NCI-H82 treated with DMSO at 0.1 percent for 48 hours (cell line): ENCODE results near the gene MBD3L2B.

Source experiments
- DNase-seq: peaks from one replicate; lab custom pipeline; 2025; ENCODE audit not compliant: unreplicated experiment; lab: John Stamatoyannopoulos, UW

Gene MBD3L2B

DNA sequence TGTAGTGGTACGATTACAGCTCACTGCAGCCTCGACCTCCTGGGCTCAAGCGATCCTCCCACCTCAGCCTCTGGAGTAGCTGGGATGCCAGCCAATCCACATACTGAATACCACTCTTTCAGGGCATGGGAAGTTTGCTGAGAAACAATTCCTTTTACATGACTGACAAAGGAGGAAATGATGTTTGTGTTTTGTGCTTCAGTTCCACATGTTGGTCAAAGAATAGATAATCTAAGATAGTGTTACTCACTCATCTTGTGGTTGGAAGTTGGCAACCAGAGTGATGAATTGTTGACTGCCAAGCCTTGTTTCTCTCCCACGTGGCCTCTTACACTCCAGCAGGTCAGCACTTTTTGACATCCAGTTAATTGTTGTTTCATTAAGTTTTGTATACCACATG, 7.6 kb downstream of the MBD3L2B start:
- DNase-seq: no peak

DNA sequence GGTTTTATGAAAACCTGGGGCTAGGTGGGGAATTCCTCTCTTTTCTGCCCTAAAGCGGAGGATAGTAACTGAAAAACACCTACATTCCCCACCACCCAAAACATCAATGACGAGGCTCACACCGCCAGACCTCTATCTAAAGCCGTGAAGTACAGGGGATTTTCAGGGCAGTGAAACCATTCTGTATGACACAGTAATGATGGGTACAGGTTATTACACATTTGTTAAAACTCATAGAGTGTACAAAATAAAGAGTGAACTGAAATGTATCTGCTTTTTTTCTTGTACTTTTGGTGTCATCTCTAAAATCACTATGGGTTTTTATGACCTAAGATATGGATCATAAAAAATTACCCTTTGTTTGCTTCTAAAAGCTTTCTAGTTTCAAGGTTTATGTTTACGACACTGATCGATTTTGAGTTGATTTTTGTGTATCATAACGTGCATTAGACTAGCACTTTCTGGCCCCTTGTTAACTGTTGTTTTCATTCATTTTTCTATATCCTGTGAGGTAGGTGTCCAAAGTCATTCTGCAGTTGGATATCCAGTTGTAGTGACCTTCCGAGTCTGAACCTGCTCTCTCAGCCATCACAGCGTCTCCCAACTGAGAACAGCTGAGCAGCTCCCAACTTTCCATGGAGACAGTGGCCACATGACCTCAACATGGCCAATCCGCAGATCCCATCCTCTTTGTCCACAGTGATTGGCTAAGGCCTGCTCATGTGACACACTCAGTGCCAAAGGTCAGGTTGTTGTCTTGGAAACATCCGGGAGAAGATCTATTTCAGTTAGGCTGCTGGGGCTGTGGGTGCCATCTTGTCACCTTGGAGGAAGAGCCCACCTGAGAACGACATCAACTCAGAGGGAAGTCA, 10.3 kb downstream of the MBD3L2B start:
- no peak for DNase-seq

DNA sequence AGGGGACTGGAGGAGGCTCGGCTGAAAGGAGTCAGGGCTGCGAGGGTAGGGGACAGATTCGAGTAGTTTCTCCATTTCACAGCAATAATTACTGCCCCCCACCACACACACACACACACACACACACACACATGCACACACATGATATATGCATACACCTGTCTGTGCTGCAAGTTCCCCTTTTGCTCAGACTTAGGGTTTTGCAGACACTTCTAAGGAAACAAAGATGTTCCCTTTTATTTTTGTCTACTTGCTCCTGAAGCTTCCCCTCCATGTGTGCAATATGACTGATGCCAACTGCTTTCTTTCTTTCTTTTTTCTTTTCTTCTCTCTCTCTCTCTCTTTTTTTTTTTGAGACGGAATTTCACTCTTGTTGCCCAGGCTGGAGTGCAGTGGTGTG, 13.4 kb downstream of the MBD3L2B start:
- no peak for DNase-seq

DNA sequence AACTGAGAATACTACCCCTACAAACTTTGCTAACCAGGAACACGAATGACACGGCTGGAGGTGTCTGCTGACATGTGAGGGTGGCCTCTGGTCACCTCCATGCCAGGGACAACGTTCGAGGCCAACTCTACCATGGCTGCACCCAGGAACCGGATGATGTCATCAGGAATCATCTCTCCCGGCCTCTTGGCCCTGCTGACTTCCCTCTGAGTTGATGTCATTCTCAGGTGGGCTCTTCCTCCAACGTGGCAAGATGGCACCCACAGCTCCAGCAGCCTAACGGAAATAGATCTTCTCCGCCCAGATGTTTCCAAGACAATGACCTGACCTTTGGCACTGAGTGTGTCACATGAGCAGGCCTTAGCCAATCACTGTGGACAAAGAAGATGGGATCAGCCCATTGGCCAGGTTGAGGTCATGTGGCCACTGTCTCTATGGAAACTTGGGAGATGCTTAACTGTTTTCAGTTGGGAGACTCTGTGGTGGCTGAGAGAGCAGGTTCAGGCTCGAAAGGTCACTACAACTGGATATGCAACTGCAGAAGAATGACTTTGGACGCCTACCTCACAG, 15.0 kb downstream of the MBD3L2B start:
- DNase-seq: no peak

DNA sequence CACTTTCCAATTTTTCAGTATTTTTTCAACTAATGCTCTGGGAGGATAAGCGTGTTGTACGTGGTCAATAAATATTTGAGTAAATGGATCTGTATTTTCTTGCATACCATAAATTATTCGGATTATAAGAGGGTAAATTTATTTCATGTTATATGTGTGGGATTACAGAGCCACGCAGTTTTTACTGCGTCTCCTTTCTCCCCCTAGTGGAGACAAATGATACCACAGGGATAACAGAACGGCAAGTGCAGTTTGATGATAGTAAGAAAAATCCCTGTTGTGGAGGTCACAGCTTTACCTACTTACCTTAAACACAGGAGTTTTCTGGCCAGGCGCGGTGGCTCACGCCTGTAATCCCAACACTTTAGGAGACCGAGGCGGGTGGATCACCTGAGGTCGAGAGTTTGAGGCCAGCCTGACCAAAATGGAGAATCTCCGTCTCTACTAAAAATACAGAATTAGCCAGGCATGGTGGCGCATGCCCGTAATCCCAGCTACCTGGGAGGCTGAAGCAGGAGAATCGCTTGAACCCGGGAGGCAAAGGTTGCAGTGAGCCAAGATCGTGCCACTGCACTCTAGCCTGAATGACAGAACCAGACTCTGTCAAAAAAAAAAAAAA, 16.8 kb downstream of the MBD3L2B start:
- DNase-seq: no peak

DNA sequence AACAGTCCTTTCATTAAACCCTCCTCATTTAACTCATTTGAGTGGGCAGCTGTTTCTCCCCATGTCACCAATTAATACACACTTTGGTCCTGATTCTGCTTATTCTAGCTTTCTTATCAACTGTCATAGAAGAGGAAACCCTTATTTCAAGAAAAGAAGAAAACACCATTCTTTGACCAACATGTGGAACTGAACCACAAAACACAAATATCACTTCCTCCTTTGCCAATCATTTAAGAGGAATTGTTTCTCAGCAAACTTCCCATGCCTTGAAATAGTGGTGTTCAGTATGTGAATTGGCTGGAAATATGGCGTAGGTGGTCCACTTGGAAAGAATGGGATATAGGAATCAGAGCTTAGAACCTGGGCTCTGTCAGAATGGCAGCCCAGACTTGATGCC, 20.4 kb downstream of the MBD3L2B start:
- no peak for DNase-seq

DNA sequence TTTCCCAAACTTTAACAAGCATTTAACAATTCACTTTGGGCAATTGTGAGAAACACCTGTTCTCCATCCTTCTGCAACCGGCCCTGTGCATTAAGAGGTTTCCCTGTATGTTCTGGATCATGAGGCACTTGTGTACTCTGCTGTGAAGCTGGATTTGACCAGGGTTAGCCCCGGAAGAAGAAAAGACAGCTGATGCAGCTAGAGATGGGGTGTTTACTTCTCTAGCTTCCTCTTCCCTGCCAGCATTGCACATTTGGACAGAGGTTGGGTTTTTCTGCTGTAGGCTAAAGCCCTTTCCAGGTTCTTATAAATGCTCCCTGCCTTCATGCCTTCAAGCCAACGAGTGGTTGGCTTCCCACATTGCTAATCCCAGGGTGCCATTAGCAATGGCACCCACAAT, 20.9 kb downstream of the MBD3L2B start:
- DNase-seq: no peak

DNA sequence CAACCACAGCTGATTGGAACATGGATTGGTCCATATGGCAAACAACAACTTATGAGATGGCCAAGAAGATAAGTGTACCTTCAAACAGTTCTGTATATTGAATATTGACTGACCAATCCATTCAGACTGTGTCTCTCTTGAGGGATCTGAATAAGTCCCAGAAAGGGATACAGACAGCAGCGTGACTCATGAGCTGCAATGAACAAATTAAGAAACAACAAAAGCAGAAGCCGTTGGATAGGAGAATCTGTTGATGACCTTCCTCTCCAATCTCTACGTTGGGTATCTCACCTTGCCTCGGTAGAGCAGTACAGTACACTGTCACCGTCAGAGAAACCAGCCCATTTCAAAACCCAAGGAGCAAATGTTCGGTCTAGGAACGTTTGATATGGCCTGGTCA, 21.3 kb downstream of the MBD3L2B start:
- DNase-seq: no peak

DNA sequence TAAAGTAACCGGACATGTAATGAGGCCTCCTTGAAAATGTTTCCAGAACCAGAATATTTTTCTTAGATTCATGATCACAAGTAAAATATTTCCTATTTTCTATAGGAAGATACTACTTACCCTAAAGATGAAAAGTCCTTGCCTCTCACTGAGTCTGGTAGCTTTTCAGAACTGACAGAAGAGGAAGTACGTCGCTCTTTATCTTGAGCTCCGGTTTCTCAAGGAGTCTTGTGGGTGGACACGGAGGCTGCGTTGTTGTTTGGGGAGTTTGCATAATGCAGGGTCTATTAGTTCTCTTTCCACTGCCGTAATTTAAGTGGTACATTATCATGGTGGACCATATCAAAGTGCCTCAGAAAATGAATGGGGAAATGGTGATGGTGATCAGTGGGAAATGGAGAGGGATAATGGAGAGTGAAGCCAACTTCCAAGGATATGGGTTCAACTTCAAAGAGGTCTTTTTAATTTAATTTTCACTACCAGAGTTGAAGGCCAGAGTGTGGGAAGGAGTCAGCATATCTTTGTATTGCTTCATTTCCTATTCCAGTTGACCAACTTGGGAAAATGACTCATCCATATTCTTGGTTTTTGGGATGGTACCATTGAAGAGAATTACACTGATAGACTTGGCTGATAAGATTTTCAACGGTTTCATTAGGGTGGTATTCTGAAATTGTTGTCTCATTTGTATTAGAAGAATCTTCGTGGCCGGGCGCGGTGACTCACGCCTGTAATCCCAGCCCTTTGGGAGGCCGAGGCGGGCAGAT, 23.4 kb downstream of the MBD3L2B start:
- DNase-seq: no peak

DNA sequence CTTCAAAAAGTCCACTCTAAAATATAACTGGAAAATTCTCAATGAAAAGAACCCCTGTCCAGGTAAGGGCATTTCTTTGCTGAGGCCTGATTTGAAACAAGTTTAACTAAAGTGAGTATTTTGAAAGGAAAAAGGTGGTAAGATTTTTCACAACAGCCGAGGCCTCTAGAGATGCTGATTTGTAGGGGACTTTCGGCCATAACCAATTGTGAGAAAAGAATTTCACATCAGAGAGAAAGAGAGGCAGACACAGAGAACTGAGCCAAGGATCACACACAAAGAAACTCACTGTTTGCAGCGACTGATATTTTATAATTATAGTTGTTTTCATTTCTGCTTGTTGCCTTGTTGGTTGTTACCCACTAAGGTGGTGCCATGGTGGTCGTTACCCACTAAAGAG, 24.4 kb downstream of the MBD3L2B start:
- DNase-seq: no peak

DNA sequence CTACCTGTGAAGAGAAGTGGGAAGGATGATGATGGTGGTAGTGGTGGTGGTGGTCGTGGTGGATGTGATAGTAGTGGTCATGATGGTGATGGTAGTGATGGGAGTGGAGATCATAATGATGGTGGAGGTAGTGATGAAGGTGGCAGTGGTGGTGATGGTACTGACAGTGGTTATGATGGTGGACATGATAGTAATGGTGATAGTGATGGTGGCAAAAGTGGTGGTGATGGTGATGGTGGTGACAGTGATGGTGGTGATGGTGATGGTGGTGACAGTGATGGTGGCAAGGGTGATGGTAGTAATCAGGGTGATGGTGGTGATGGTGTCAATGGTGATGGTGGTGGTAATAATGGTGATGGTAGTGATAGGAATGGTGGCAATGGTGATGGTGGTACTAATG, 26.2 kb downstream of the MBD3L2B start:
- DNase-seq: no peak

DNA sequence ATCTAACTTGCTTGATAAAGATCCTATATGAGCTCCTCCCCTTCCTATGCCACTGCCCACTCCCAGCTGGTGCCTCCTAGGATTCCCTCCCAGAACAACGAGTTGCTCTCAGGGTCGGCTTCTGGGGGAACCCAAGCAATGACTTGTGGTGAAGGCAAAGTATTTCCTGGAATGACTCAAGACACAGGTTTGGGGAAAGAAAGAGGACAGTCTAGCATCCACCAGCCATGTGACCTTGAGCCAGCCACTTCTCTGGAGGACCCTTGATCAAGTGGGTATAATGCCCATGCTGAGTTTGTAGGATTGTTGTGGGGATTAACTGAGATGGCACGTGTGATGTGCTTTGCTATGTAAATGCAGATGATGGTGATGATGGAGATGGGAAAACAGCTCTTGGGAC, 33.0 kb downstream of the MBD3L2B start:
- no peak for DNase-seq

DNA sequence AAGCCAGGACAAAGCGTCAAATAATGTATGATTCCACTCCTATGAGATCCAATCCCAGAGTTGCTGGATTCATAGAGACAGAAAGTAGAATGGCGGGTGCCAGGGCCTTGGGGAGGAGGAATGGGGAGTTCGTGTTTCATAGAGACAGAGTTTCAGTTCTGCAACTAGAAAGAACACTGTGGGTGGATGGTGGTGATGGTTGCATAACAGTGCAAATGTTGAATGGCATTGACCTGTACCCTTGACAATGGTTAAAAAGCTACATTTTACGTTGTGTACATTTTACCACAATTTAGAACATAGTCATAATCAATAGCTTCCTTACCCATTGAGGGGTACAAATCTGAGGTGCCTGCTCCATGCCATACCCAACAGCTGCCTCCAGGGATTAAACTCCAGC, 33.4 kb downstream of the MBD3L2B start:
- DNase-seq: no peak

DNA sequence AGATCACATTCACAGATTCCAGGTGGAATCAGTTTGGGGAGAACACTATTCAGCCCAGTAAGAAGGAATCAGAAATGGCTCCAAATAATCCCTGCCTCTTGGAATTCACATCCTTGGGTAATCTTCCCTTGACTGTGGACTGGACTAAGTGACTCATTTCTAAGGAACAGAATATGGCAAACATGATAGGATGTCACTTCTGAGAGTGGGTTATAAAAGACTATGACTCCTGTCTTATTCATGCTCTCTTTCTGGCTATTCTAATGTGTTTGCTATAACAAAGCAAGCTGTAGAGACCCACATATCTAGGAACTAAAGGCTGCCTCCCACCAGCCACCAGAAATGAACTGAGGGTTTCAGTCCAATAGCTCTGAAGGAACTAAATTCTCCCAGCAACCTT, 37.8 kb downstream of the MBD3L2B start:
- DNase-seq: no peak

DNA sequence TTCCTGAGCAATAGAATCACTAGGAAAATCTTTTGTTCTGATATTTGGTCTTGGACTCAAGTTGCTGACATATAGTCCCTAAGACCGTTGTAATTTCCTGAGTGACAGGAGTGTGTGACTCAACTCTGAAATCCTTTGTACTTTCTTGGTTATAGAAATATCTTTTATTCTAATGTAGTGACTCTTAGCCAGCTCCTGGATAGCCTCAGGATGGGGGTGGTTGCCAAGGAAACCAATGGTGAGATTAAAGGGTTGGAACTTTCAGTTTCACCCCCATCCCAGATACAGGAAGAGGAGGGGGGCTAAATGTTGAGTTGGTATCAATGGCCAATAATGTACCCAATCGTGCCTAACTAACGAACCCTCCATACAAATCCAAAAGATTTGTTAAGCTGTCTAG, 41.8 kb downstream of the MBD3L2B start:
- DNase-seq: no peak

DNA sequence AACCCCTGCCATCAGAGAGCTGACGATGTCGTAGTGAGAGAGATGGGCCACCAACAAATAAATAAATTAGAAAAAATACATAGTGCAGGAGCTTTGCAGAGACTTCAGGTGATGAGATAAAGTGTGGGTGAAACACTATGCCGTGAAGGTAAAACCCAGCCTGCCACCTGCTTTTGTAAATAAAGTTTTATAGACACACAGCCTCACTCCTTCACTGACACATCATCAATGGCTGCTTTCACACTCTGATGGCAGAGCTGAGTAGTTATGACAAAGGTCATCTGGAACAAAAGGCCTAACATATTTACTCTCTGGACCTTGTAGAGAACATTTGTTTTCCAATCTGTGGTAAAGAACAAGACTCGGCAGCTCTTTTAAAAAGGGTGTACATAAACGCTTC, 45.0 kb downstream of the MBD3L2B start:
- no peak for DNase-seq

DNA sequence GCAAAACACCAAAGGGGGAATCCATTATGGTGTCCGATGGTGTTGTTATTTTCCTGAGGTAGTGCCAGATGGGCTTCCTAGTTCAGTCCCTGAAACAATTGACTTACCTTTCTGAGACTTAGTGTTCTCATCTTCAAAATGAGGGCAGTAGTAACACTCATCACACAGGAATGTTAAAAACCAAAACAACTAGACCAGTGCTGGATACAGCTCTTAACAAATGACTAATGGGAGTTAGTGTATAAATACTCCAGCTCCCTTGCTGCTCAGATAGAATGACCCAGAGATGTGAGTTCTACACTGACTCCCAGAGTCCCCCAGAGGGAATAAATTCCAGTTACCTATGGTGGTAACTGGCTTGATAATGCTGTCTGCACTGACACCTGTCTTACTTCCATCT, 49.9 kb downstream of the MBD3L2B start:
- DNase-seq: no peak

DNA sequence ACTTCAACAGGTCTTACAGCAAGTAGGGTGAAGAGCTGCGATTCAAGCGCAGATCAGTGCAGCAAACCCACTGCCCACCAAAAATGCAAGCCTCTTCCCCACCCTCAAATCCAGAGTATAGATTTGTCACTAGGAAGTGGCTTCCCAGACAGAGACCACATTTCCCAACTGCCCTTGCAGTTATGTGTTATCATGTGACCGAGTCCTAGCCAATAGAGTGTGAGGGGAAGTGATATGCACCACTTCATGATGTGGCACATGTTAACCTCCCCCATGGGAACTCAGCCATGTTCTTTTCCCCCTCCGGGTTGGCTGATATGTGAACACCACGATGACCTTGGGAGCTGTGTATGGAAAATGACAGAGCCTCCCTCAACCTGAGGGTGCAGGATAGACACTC, 50.8 kb downstream of the MBD3L2B start:
- DNase-seq: no peak

DNA sequence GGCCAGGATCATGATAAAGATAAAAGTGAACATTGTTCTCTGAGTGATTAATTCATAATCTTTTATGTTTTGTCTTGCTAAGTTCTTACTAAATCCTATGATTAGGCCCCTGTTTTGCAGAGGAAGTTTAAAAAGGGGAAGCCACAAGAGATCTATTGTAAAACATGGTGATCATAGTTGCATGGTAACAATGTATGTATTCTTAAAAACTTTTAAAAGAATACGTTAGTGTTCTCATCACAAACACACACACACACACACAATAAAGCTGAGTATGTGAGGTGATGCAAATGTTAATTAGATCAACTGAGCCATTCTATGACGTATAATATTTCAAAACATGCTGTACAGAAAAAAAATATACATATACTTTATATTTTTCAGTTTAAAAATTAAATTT, 51.2 kb downstream of the MBD3L2B start:
- DNase-seq: no peak

DNA sequence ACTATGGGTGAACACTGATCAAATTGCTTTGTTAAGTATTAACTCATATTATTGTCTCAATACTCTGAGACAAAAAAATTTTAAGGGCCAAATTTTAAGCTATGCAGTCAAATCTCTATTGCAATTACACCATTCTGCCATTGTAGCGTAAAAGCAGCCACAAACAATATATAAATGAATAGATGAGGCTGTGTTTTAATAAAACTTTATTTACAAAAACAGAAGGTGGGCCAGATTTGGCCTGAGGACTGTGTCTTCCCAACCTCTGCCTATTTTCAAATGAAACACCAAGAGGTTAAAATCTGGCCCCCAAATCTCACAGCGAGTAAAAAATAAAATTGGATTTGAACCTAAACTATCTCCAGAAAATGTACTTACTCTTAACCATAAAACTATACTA, 51.7 kb downstream of the MBD3L2B start:
- no peak for DNase-seq
